GM23338 (cell line): Measurements from ENCODE around the gene PSMB5. TPM values are rescaled to one million over a fixed set of nuclear protein-coding genes. Genes with fewer than 3 reads are reported as not detected.

Source experiments
- ATAC-seq: fragments of 200-7000 bp; cut with Tn5 transposase; 3 replicates; pipeline ENCODE4 v1.9.1; 2020
- DNase-seq: peaks from one replicate; pipeline ENCODE4 v3.0.0-alpha.2; 2015; ENCODE audit warnings: low spot score
- H2AFZ ChIP-seq: fragments of 200-600 bp; sonication (generic); 2 replicates; pipeline ENCODE4 v1.8.0; 2016; ENCODE audit warnings: antibody characterized with exemption, mild to moderate bottlenecking, moderate library complexity
- H3F3A ChIP-seq: fragments of 200-600 bp; sonication (generic); replicated peaks from 2 replicates; pipeline ENCODE4 v1.8.0; 2017; ENCODE audit warnings: antibody characterized with exemption, mixed run types, low read depth
- H3K27ac ChIP-seq: fragments of 200-600 bp; sonication (generic); 2 replicates; pipeline ENCODE4 v1.6.1; 2016; ENCODE audit warnings: low read depth
- H3K27me3 ChIP-seq: fragments of 200-600 bp; sonication (generic); 2 replicates; pipeline ENCODE4 v1.8.0; 2016; ENCODE audit warnings: mild to moderate bottlenecking, mixed run types, moderate library complexity; ENCODE audit not compliant: insufficient read depth
- H3K36me3 ChIP-seq: fragments of 200-600 bp; sonication (generic); 2 replicates; pipeline ENCODE4 v1.8.0; 2016; ENCODE audit warnings: mild to moderate bottlenecking; ENCODE audit not compliant: insufficient read depth
- H3K4me1 ChIP-seq: fragments of 200-600 bp; sonication (generic); 2 replicates; pipeline ENCODE4 v1.8.0; 2016; ENCODE audit warnings: mild to moderate bottlenecking, moderate library complexity; ENCODE audit not compliant: insufficient read depth
- H3K4me2 ChIP-seq: fragments of 200-600 bp; sonication (generic); 2 replicates; pipeline ENCODE4 v1.7.1; 2017; ENCODE audit warnings: mixed run types
- H3K4me3 ChIP-seq: fragments of 200-600 bp; sonication (generic); 2 replicates; pipeline ENCODE4 v1.6.1; 2016; ENCODE audit warnings: mixed run types
- H3K79me2 ChIP-seq: fragments of 200-600 bp; sonication (generic); replicated peaks from 2 replicates; pipeline ENCODE4 v1.8.0; 2017; ENCODE audit warnings: mild to moderate bottlenecking; ENCODE audit not compliant: insufficient read depth
- H3K9me2 ChIP-seq: fragments of 200-600 bp; sonication (generic); 2 replicates; pipeline ENCODE4 v1.8.0; 2017; ENCODE audit not compliant: insufficient read depth
- H4K20me1 ChIP-seq: fragments of 200-600 bp; sonication (generic); replicated peaks from 2 replicates; pipeline ENCODE4 v1.8.0; 2017; ENCODE audit warnings: mild to moderate bottlenecking; ENCODE audit not compliant: insufficient read depth
- H3K27ac Mint-ChIP-seq: 2 replicates; pipeline ENCODE4 v1.8.0; 2020; ENCODE audit warnings: inconsistent platforms, mild to moderate bottlenecking, moderate library complexity, mixed read lengths
- H3K27me3 Mint-ChIP-seq: 3 replicates; pipeline ENCODE4 v1.8.0; 2022; ENCODE audit warnings: low read depth, mild to moderate bottlenecking, moderate library complexity, mixed read lengths, inconsistent platforms; ENCODE audit not compliant: insufficient read depth, poor library complexity
- H3K36me3 Mint-ChIP-seq: 3 replicates; pipeline ENCODE4 v1.8.0; 2021; ENCODE audit warnings: low read depth, mild to moderate bottlenecking, inconsistent platforms, moderate library complexity, mixed read lengths
- H3K4me1 Mint-ChIP-seq: 3 replicates; pipeline ENCODE4 v1.8.0; 2020; ENCODE audit warnings: mild to moderate bottlenecking, inconsistent platforms, mixed read lengths
- H3K4me3 Mint-ChIP-seq: 3 replicates; pipeline ENCODE4 v1.8.0; 2021; ENCODE audit warnings: moderate library complexity, mild to moderate bottlenecking, inconsistent platforms, mixed read lengths
- H3K9me3 Mint-ChIP-seq: 3 replicates; pipeline ENCODE4 v1.8.0; 2020; ENCODE audit warnings: moderate library complexity, mild to moderate bottlenecking, inconsistent platforms, mixed read lengths
- CREB1 ChIP-seq: fragments of 250-450 bp; sonication (Bioruptor Pico); IDR thresholded peaks from 2 replicates; pipeline ENCODE4 v1.5.0; 2020; ENCODE audit warnings: low read depth, mild to moderate bottlenecking, moderate library complexity
- CTCF ChIP-seq, 2 experiments: fragments of 200-600 bp in 1 of 2; sonication (generic) in 1 of 2; conservative IDR thresholded peaks; 2 replicates each; pipeline versions ENCODE4 v1.5.1 to v1.6.1; 2016 to 2017; ENCODE audit warnings: antibody characterized with exemption in 2 of 2, low read depth in 2 of 2, mild to moderate bottlenecking in 2 of 2, moderate library complexity in 1 of 2
- ETS1 ChIP-seq: IDR thresholded peaks from 2 replicates; pipeline ENCODE4 v1.6.1; 2016; ENCODE audit warnings: antibody characterized with exemption
- EZH2 ChIP-seq: fragments of 200-600 bp; sonication (generic); IDR thresholded peaks from one replicate; pipeline ENCODE4 v1.8.0; 2017; ENCODE audit warnings: antibody characterized with exemption, mild to moderate bottlenecking, low read depth; ENCODE audit not compliant: unreplicated experiment
- EZH2phosphoT487 ChIP-seq: fragments of 200-600 bp; sonication (generic); IDR thresholded peaks from one replicate; pipeline ENCODE4 v1.8.1; 2018; ENCODE audit warnings: antibody characterized with exemption; ENCODE audit not compliant: unreplicated experiment
- JUNB ChIP-seq: IDR thresholded peaks from one replicate; pipeline ENCODE4 v1.6.1; 2016; ENCODE audit warnings: antibody characterized with exemption; ENCODE audit not compliant: unreplicated experiment
- NANOG ChIP-seq: IDR thresholded peaks from 2 replicates; pipeline ENCODE4 v1.6.1; 2016; ENCODE audit warnings: antibody characterized with exemption, borderline replicate concordance
- POLR2AphosphoS5 ChIP-seq: IDR thresholded peaks from 2 replicates; pipeline ENCODE4 v1.6.1; 2016; ENCODE audit warnings: antibody characterized with exemption, low read depth
- REST ChIP-seq: IDR thresholded peaks from one replicate; pipeline ENCODE4 v1.6.1; 2018; ENCODE audit warnings: antibody characterized with exemption; ENCODE audit not compliant: unreplicated experiment
- STAT1 ChIP-seq: IDR thresholded peaks from one replicate; pipeline ENCODE4 v1.6.1; 2016; ENCODE audit warnings: antibody characterized with exemption; ENCODE audit not compliant: unreplicated experiment
- ZNF114 ChIP-seq: fragments of 250-450 bp; sonication (Bioruptor Pico); IDR thresholded peaks from 2 replicates; pipeline ENCODE4 v1.5.0; 2020; ENCODE audit warnings: mild to moderate bottlenecking, moderate library complexity
- ZNF331 ChIP-seq: fragments of 250-450 bp; sonication (Bioruptor Pico); IDR thresholded peaks from 2 replicates; pipeline ENCODE4 v1.5.0; 2020; ENCODE audit warnings: low read depth, mild to moderate bottlenecking, moderate library complexity
- ZNF462 ChIP-seq: fragments of 250-450 bp; sonication (Bioruptor Pico); IDR thresholded peaks from 2 replicates; pipeline ENCODE4 v1.5.0; 2020; ENCODE audit warnings: mild to moderate bottlenecking, moderate library complexity
- polyA plus RNA-seq: library from polyadenylated mRNA; unstranded; fragments of >200 nt; fragmentation: Nextera tagmentation; extraction: Ambion mirVana; gene quantifications from 2 replicates; pipeline ENCODE4 v1.2.1, GENCODE V29; 2016
- total RNA-seq: library from RNA; depleted of rRNA; stranded (reverse); fragments of >200 nt; shearing (Covaris generic); gene quantifications from 2 replicates; pipeline ENCODE4 v1.2.3, GENCODE V29; 2014

PSMB5 gene
- total and polyA plus RNA-seq, 2 experiments from 2014 or later = 265 to 341 TPM

- H3K9me2 ChIP-seq = no peaks in the 10 kb centered on the region
- Mint-ChIP-seq H3K36me3 (no peaks in the 10 kb centered on the region), H3K27ac (no peak overlapping the region), H3K9me3 (no peaks in the 10 kb centered on the region), H3K27me3 (no peaks in the 10 kb centered on the region), H3K4me1 (peaks cover 7% of the 10 kb centered on the region), H3K4me3 (no peak overlapping the region)
- H3K27me3 ChIP-seq = no peaks in the 10 kb centered on the region
- H3K4me3 ChIP-seq = no peak overlapping the region
- no peaks in the 10 kb centered on the region for H4K20me1 ChIP-seq
- 0 out of 2 replicates have a peak, but pooled peaks cover 3% of the 10 kb centered on the region for H3K4me1 ChIP-seq
- no peak for DNase-seq
- H3K79me2 ChIP-seq = no peaks in the 10 kb centered on the region
- no peak for ATAC-seq
- no peak overlapping the region for H3K27ac ChIP-seq
- TF ChIP-seq NANOG = no peak
- TF ChIP-seq CTCF (conservative IDR thresholded peaks at IDR 0.05; ENCODE audit: low read depth in 2 of 2) = no peak
- TF ChIP-seq REST = no peak
- no peak for TF ChIP-seq ZNF114 (CRISPR knock-in tag)
- no peak for TF ChIP-seq CREB1 (CRISPR knock-in tag)
- no peak for TF ChIP-seq STAT1
- no peak for TF ChIP-seq ZNF331 (CRISPR knock-in tag)
- TF ChIP-seq ZNF462 (CRISPR knock-in tag) = no peak
- no peak for TF ChIP-seq JUNB
- TF ChIP-seq ETS1 = no peak
- no peak for TF ChIP-seq EZH2phosphoT487
- TF ChIP-seq POLR2AphosphoS5 = no peak
- TF ChIP-seq EZH2 = no peak
- H3F3A ChIP-seq = 0 out of 2 replicates have a peak, but pooled peaks cover 3% of the 10 kb centered on the region
- no peak overlapping the region for H3K4me2 ChIP-seq
- no peak overlapping the region for H2AFZ ChIP-seq
- H3K36me3 ChIP-seq = no peaks in the 10 kb centered on the region
Measured at GRCh38 chr14:22996768-22997654, 37.7 kb downstream of the PSMB5 start.
